Measurements from ENCODE around the gene PRRX1.

Gene PRRX1

DNA sequence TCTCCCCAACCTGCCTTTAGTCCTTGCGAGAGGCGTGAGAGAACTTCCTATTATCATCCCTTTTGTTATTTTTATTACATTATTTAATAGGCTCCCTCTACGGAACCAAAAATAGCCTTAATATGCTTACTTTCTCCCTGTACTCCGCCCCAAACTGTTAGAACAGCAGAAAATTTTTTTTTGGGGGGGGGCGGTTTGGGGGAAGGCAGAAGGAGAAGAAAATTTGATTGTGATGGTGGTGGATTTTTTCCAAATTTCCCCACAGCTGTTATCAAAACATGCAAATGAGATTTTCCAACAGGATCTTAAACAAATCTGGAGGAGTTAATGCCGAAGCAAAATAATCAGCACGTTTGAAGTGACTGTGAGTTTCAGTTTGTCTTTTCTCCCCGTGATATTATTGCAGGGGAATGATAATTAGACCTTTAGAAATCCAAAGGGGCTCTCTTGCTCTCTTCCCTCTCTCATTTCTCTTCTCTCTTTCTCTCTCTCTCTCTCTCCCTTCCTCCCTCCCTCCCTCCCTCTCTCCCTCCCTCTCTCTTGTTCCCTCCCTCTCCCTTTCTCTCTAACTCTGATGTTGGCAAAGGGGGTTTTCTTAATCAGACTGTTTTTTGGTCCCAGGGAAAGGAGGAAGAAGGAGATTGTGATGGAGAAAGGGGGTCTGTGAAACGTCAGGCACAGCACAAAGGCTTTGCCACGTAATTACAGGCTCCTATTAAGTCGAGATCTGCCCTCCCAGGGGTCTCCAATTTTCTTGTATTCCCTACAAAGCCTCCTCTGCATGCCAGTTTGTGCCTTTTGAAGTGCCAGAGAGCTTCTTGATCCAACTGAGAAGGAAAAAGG, 1.1 kb upstream of the PRRX1 start:
- TF ChIP-seq, protein P1, sequence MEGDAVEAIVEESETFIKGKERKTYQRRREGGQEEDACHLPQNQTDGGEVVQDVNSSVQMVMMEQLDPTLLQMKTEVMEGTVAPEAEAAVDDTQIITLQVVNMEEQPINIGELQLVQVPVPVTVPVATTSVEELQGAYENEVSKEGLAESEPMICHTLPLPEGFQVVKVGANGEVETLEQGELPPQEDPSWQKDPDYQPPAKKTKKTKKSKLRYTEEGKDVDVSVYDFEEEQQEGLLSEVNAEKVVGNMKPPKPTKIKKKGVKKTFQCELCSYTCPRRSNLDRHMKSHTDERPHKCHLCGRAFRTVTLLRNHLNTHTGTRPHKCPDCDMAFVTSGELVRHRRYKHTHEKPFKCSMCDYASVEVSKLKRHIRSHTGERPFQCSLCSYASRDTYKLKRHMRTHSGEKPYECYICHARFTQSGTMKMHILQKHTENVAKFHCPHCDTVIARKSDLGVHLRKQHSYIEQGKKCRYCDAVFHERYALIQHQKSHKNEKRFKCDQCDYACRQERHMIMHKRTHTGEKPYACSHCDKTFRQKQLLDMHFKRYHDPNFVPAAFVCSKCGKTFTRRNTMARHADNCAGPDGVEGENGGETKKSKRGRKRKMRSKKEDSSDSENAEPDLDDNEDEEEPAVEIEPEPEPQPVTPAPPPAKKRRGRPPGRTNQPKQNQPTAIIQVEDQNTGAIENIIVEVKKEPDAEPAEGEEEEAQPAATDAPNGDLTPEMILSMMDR (IDR thresholded peaks at IDR 0.05), result no peak
- peaks cover 0 to 4% of the 10 kb centered on the region in 2 experiments for H3K4me1 ChIP-seq (ENCODE audit: control insufficient read depth in 1 of 2, insufficient read depth in 1 of 2, low read depth in 1 of 2, low read length in 1 of 2)
- no peaks in the 10 kb centered on the region for H3K9me3 ChIP-seq
- no peak overlapping the region for H3K4me3 ChIP-seq (ENCODE audit: low read depth in 1 of 2, low read length in 1 of 2)
- peaks cover 100% of the 10 kb centered on the region for H3K27me3 ChIP-seq
- no peak overlapping the region for H3K27ac ChIP-seq
- no peaks in the 10 kb centered on the region for H3K36me3 ChIP-seq

DNA sequence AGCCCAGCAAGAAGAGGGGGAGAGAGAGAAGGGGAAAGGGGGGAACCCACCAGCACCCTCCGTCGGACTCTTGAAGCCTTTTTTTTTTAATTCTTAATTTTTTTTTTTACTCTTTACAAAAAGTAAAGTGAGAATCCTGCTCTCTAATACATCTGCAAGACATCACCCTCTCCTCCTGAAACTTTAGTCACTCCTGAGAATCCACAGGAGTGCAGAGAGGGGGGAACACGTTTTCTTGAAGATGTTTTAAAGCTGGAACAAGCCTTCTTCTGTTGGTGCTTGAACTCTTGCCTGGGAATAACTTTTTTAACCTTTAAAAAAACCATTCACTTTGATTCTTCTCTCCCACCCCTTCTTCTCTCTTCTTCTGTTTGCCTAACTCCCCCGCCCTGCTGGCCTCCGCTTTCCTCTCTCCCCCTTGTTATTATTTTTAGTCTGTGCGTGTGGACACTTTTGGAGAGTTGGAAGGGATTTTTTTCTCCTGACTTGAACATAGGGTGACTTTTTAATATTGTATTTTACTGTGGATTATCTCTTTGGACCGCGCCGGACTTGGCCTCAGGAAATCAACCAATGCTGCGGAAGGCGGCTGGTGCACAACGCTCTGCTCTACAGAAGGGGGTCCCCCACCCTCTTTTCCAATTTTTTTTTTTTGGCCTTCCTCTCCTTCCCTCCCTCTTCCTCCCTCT, 383 bp upstream of the PRRX1 start:
- Histone ChIP-seq H3K27me3 (peaks cover 100% of the 10 kb centered on the region), H3K9me3 (no peaks in the 10 kb centered on the region)

DNA sequence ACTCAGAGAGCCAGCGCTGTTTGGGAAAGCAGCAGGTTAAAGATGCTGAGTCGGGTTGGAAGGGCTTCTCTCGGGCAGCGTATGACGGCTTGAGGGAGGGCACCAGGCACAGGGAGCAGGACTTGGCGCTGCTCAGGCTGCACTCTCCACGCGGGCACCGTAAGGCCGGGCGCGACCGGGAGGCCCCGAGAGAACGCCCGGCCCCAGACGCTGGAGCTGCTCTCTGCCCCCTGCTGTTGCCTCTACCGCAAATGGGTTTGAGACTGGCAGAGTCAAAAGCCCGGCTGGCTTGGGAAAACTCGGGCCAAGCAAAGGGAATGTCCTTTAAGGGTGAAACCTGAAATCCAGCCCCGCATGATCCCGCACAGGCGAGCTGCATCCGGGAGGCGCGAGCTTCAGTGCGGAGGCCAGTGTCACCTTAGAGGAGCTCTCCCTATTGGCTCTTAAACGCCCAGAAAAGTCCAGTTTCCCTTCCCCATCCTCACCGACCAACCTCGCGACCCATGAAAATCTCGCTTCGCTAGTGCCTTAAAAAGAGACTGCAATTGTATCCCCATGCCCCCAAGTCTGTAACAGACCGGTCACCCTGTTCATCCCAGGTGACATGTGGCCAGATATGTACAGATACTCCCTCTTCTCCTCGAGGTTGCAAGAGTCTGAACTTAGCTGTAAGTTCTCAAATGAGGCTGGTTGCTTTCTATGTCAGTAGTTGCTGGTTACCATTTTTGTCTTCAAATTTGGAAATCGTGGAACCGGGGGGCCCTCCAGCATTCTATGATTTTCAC, 1.1 kb downstream of the PRRX1 start:
- Histone ChIP-seq H3K27ac (no peak overlapping the region), H3K27me3 (peaks cover 100% of the 10 kb centered on the region), H3K4me3 (ENCODE audit: low read depth in 1 of 2, low read length in 1 of 2) (no peak overlapping the region), H3K4me1 (ENCODE audit: control insufficient read depth in 1 of 2, insufficient read depth in 1 of 2, low read depth in 1 of 2, low read length in 1 of 2) (peaks cover 0 to 4% of the 10 kb centered on the region in 2 experiments), H3K36me3 (no peaks in the 10 kb centered on the region), H3K9me3 (no peaks in the 10 kb centered on the region)
- TF ChIP-seq, protein P1 (IDR thresholded peaks at IDR 0.05), result no peak

More for the DNA sequence above, 383 bp upstream of the PRRX1 start:
- TF ChIP-seq, protein P1 (IDR thresholded peaks at IDR 0.05), result no peak
- no peaks in the 10 kb centered on the region for H3K36me3 ChIP-seq
- no peak overlapping the region for H3K27ac ChIP-seq
- no peak overlapping the region for H3K4me3 ChIP-seq (ENCODE audit: low read depth in 1 of 2, low read length in 1 of 2)
- H3K4me1 ChIP-seq (ENCODE audit: control insufficient read depth in 1 of 2, insufficient read depth in 1 of 2, low read depth in 1 of 2, low read length in 1 of 2), result peaks cover 0 to 4% of the 10 kb centered on the region in 2 experiments

DNA sequence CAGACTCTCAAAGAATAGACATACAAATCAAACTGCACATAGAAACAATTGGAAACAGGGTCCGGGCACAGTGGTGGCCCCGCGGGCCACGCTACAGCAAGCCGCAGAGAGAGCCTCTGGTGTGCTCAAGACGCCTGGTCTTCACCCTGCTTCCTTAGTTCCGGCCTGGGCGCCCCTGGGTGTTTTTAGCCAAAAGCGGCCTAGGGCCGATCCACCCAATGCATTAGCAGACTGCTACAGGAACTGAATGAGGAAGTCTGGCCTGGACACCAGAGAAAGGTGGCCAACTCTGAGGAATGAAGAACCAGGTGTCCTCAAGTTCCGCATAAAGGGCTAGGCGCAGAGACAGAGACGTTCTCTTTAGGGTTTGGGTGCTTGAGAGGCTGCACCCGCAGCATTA, 1.7 kb downstream of the PRRX1 start:
- Histone ChIP-seq H3K36me3 (no peaks in the 10 kb centered on the region), H3K4me1 (ENCODE audit: control insufficient read depth in 1 of 2, insufficient read depth in 1 of 2, low read depth in 1 of 2, low read length in 1 of 2) (peaks cover 0 to 4% of the 10 kb centered on the region in 2 experiments), H3K27me3 (peaks cover 100% of the 10 kb centered on the region), H3K9me3 (no peaks in the 10 kb centered on the region), H3K4me3 (ENCODE audit: low read depth in 1 of 2, low read length in 1 of 2) (no peak overlapping the region), H3K27ac (no peak overlapping the region)
- TF ChIP-seq, protein P1 (IDR thresholded peaks at IDR 0.05), result no peak

DNA sequence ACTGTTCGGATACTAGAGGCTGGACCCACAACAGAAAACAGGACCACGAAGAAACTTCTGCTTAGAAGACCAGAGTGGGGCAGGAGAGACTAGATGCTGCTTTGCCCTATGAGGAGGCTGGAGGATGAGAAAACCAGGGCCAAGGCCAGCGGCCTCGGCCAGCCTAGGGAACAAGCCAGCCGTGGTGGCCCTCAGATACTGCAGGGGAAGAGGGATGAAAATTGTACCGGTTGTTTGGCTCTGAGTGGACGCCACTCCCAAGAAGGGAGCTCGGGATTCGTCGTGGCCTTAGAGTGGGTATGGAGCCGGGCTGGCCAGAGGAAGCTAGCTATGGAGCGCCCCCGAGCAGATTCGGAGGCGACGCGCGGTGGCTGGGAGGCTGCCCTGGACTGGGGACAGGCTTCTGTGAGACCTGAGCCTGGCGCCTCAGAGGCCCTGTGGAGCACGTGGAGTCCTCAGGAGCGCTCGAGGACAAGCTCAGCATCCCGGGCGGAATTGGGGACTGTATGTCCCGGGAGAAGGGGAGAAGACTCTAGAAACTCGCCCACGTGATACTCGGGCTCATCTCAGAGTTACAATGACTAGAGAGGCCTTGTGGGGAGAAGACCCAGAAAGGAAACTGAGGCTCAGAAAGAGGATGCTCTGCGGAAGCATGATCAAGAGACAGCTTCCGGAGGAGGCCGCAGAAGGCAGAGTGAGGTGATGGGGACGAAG, 2.8 kb downstream of the PRRX1 start:
- no peaks in the 10 kb centered on the region for H3K9me3 ChIP-seq
- TF ChIP-seq, protein P1 (IDR thresholded peaks at IDR 0.05), result no peak
- H3K4me3 ChIP-seq (ENCODE audit: low read depth in 1 of 2, low read length in 1 of 2), result no peak overlapping the region
- H3K36me3 ChIP-seq, result no peaks in the 10 kb centered on the region
- peaks cover 100% of the 10 kb centered on the region for H3K27me3 ChIP-seq
- no peak overlapping the region for H3K27ac ChIP-seq
- H3K4me1 ChIP-seq (ENCODE audit: control insufficient read depth in 1 of 2, insufficient read depth in 1 of 2, low read depth in 1 of 2, low read length in 1 of 2), result peaks cover 0 to 4% of the 10 kb centered on the region in 2 experiments

Measured in neutrophil (primary cell).